GM12875 (cell line): ENCODE measurements around the gene TPRKB.
"Not testable (repeated sequence)": the region's sequence is repeated elsewhere in the genome, so short reads cannot be mapped to it uniquely, and the experiment has no call there.

ENCODE experiments used
- H3K4me3 ChIP-seq: one replicate; pipeline ENCODE4 v1.5.1; 2011; ENCODE audit warnings: low read depth, low read length, control low read depth
- TF ChIP-seq, protein P1 (sequence below): IDR thresholded peaks from 2 replicates; pipeline ENCODE4 v1.5.1; 2011; ENCODE audit warnings: low read depth, mild to moderate bottlenecking, control low read depth, inconsistent platforms, low read length, moderate library complexity, borderline replicate concordance; ENCODE audit not compliant: insufficient read depth

The TPRKB gene

DNA sequence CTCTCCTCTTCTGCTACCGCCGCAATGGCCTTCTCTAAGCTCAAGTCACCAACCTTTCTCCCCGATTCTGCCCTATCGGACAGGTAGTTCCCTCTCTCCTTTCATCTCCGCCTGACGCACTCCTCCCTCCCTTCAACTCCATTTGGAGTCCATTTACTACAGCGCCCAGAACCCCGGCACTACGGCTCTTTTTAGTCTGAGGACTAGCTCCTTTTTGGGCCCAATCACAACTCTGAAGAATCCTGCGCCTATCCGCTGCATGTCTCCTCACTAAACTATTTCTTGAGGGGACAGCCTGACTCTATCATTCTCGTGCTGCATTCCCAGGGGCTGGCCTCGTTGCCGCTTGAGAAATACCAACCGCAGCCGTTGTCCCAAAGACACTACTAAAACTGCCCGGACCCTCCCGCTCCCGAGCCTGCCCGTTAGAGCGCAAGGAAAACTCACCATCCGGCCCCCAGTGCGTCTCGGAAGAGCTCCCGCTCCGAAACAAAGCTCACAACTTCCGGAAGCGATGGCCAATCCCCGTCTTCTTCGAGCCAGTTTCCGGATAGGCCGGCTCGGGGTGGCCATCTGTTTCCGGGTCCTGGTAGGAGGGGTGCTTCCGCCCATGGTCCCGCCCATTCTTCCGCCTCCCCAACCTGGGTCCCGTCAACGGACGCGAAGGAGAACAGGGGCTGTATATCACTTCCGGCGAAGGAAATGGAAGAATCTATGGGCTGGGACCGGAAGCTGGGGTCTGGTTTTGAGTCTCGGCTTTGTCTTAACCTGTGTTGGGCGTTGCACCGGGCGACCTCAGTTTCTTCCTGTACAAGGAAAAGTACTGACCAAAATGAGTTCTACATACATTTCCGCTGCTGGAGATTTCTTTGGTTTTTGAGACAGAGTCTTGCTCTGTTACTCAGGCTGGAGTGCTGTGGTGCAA, at the start of gene TPRKB:
TPRKB (minus strand) TSS at position 491 of the 925 bp plus-strand sequence. CDS start 2,776 bp downstream, outside the sequence.
- peak within 1 kb of the TSS; percentile 74 for H3K4me3 ChIP-seq
- TF ChIP-seq, protein P1, sequence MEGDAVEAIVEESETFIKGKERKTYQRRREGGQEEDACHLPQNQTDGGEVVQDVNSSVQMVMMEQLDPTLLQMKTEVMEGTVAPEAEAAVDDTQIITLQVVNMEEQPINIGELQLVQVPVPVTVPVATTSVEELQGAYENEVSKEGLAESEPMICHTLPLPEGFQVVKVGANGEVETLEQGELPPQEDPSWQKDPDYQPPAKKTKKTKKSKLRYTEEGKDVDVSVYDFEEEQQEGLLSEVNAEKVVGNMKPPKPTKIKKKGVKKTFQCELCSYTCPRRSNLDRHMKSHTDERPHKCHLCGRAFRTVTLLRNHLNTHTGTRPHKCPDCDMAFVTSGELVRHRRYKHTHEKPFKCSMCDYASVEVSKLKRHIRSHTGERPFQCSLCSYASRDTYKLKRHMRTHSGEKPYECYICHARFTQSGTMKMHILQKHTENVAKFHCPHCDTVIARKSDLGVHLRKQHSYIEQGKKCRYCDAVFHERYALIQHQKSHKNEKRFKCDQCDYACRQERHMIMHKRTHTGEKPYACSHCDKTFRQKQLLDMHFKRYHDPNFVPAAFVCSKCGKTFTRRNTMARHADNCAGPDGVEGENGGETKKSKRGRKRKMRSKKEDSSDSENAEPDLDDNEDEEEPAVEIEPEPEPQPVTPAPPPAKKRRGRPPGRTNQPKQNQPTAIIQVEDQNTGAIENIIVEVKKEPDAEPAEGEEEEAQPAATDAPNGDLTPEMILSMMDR, result no peak

DNA sequence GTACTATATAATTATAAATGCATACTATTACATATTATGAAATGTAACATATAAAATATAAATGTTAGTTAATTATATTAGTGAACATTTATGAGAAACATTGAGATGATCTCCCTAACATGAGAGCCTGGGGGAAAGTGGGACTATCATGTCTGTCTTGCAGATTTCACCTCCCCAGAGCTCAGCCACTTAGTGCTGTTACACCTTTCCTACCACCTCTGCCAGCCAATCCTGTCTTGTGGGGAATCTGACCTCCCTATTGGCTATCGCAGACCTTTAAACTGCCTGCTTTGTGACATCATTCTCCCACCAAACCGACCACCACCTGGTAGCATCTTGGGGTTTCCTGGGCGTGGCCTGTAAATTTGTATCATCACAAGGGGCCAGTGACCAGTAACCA, 46.7 kb upstream of the TPRKB start, which contains the start of gene C2orf78:
C2orf78 (plus strand) TSS at position 301 of the 400 bp plus-strand sequence. CDS start 127 bp downstream, outside the sequence.
- H3K4me3 ChIP-seq, result not testable (repeated sequence)

DNA sequence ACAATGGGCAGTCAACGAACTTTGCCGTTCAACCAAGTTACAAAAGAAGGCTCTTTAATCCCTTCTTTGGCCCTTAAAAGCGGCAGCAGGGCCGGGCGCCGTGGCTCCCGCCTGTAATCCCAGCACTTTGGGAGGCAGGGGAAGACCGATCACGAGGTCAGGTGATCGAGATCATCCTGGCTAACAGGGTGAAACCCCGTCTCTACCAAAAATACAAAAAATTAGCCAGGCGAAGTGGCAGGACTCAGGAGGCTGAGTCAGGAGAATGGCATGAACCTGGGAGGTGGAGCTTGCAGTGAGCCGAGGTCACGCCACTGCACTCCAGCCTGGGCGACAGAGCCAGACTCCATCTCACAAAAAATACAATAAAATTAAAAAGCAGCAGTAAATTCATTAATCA, 46.3 kb upstream of the TPRKB start:
- H3K4me3 ChIP-seq, result not testable (repeated sequence)

DNA sequence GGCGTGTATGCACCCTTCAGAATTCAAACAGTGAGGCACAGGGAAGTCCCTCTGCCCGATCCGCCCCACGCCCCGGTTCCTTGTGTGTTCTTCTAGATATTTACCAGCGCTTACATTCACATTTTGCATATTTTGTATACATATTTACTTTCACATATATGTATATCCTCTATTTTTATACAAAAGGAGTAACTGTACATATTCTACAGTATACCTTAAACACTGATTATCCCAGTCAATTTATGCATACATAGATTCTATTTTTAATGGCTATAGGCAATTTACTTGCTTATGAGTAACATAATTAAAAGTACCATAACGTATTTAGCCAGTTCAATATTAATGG, 43.1 kb upstream of the TPRKB start:
- no peak overlapping the region for H3K4me3 ChIP-seq
- TF ChIP-seq, protein P1, result no peak

DNA sequence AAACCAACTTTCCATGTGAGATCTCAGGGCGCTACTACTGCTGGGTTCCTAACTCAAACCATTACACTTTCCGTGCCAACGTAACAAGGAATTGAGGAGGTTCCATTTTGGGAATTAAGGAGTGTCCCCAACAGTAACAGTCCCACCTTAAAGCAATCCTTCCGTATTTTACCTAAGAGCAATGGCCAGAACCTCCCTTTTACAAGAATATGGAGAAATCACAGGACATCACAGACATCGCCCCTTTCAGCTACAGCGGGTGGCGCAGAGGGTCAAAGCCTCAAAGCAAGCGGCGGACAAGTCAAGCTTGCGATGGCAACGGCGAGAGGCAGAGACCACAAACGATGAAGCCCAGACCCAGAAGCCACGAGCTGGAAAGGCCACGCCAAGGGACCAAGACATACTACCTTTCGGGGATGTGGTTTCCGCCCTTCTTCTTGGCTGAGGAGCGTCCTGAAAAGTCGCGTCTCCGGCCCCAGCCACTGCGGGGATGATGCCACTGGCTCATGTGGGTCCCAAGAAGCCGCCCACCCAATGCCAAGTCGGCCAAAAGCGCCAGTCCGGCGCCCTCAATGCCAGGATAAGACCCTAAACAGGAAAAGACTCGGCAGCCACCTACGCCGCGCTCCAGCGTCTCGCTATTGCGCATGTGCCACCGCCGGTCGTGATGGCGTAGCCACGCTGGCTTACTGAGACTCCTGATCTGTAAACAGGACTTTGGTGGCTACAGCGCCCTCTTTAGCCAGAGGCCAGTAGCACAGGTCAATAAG, 42.5 kb upstream of the TPRKB start, which contains the start of gene DUSP11:
DUSP11 (minus strand) TSS at position 637 of the 770 bp plus-strand sequence; CDS start at position 508, 129 bp downstream.
- TF ChIP-seq, protein P1, result peak; percentile 96
- peak within 1 kb of the TSS; percentile 73 for H3K4me3 ChIP-seq

DNA sequence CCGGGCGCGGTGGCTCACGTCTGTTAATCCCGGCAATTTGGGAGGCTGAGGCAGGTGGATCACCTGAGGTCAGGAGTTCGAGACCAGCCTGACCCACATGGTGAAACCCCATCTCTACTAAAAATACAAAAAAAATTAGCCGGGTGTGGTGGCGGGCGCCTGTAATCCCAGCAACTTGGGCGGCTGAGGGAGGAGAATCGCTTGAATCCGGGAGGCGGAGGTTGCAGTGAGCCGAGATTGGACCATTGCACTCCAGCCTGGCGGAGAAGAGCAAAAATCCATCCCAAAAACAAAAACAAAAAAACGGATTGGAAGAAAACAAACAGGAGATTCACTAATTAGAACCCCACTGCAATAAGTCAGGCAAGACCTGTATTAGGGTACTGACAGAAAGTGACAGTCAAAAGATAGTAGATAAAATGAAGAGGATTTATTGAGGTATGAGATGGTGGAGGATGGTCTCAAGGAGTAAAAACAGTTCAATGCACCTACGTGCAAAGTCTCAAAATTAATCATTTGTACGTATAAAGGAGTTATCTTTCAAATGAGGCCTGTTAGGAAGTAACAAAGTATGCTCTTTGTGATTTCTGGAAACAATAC, 41.8 kb upstream of the TPRKB start:
- H3K4me3 ChIP-seq, result peak overlapping the region; percentile 73

DNA sequence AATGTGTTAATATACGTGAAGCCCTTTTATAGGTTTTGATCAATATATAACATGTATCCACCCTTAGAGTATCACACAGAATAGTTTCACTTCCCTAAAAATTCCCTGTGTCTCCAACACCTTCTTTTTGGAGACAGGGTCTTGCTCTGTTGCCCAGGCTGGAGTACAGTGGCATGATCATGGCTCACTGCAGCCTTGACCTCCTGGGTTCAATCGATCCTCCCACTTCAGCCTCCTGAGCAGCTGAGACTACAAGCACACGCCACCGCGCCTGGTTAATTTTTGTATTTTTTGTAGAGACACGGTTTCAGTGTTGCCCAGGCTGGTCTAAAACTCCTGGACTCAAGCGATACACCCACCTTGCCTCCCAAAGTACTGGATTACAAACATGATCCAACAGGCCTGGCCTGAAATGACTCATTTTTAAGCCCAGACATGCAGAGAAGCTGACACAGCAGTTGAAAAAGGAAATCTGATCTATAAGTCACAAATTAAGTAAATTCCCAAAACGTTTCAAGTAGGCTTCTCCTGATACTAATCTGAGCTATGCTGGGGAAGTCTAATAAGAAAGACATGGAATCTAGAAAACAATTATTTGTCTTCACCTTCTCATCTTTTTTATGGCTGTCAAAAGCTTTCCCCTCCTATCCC, 39.8 kb upstream of the TPRKB start:
- H3K4me3 ChIP-seq, result no peak overlapping the region

DNA sequence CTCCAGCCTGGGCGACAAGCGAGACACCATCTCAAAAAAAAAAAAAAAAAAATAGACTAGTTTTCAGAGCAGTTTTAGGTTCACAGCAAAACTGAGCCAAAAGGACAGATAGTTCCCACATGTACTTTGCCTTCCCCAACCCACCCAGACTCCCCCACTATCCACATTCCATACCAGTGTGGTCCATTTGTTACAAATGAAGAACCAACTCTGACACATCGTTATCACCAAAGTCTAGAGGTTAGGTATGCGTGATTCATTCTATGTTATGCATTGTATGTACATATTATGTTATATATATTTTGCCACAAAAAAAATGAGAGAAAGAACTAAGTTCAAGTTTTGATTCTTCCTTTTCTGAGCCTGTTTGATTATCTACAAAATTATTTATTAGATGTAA, 39.2 kb upstream of the TPRKB start:
- TF ChIP-seq, protein P1, result no peak
- no peak overlapping the region for H3K4me3 ChIP-seq

More for the DNA sequence above, 39.8 kb upstream of the TPRKB start:
- TF ChIP-seq, protein P1, result no peak
